Measurements from ENCODE around the gene ROMO1.

DNA sequence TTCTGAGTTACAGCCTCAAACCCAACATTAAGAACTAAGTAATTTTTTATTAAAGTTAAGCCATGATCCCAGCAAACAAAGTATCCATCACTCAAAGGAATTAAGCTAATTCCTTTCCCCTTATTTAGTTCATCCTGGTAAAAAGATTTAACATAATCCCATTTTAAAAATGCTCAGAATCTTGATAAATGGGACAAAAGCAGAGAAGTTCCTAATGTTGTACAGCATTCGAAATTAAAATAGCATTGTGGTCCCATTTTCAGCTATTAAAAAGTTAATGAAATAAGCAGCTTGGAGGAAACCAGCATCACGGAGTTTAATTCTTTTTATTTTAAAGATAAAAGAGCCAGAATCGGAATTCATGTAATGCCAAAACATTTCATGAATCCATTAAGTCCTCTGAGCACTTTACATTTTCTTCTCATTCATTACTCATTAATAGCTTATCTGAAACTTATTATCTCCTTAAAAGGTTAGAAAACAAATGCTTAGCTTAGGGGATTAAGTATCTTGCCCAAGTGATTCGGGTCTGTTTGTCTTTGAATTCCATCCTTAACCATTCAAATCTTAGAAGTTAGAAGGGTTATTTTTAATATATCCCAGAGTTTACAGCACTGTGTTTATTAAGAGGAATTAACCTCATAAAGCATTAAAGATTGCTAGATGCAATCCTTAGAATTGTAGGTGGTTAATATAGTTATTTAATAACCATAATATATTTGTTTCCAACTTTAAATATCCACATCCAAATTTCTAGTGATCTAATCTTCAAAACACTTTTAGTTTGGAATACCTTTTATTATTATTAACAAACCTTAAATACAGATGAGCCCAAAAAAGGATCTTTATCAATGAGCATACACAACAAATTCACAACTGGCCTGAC, 31.6 kb downstream of the ROMO1 start:
- TF ChIP-seq, protein P1, sequence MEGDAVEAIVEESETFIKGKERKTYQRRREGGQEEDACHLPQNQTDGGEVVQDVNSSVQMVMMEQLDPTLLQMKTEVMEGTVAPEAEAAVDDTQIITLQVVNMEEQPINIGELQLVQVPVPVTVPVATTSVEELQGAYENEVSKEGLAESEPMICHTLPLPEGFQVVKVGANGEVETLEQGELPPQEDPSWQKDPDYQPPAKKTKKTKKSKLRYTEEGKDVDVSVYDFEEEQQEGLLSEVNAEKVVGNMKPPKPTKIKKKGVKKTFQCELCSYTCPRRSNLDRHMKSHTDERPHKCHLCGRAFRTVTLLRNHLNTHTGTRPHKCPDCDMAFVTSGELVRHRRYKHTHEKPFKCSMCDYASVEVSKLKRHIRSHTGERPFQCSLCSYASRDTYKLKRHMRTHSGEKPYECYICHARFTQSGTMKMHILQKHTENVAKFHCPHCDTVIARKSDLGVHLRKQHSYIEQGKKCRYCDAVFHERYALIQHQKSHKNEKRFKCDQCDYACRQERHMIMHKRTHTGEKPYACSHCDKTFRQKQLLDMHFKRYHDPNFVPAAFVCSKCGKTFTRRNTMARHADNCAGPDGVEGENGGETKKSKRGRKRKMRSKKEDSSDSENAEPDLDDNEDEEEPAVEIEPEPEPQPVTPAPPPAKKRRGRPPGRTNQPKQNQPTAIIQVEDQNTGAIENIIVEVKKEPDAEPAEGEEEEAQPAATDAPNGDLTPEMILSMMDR (IDR thresholded peaks at IDR 0.05; ENCODE audit: low read depth, low read length, poor library complexity, severe bottlenecking): no peak
- no peak for TF ChIP-seq EZH2phosphoT487 (IDR thresholded peaks at IDR 0.05; ENCODE audit: borderline replicate concordance, low read length)
